ENCODE measurements around the gene SRBD1.

The SRBD1 gene

DNA sequence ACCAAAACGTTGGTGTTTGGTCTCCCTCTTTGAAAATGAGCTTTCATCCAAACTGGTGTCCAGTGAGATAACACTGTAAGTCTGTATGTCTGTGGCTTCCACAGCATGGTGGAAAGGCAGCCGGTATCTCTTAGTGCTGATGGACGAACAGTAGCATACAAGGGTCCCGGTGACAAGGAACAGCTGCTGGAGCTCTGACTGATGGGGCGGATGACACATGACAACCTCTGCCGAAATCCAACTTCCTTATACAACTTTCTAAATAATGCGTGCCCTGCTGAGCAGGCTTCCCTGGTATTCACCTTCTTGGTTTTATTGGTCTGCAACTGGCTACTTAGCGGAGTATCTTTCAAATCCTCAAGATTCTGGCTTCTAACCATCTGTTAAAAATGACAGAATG is 216.2 kb downstream of the SRBD1 start:
- no peak overlapping the region for H3K4me3 ChIP-seq (ENCODE audit: low read depth, low read length)
- DNase-seq (ENCODE audit: low read depth): no peak
- no peak for TF ChIP-seq CTCF (IDR thresholded peaks at IDR 0.05; ENCODE audit: insufficient read depth, low read depth, low read length, missing control alignments)

DNA sequence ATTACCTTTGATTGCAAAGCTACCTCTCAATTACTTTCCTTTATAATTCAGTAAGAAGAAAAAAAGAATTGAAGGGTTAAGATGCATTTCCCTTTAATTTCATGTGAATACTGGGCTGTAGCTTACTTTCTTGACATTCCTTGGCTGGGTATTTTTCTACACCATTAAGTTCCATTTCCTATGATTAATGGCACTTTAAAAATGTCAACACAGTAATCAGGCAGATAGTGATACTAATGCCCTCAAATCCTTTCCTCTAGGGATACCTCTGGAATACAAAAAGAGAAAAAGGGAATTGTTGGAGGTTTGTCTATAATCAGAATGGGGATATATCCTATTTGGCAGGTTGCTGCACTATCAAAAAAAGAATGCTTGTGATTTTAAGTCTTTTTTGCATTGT is 216.9 kb downstream of the SRBD1 start:
- no peak for TF ChIP-seq CTCF (IDR thresholded peaks at IDR 0.05; ENCODE audit: insufficient read depth, low read depth, low read length, missing control alignments)
- no peak for DNase-seq (ENCODE audit: low read depth)
- no peak overlapping the region for H3K4me3 ChIP-seq (ENCODE audit: low read depth, low read length)

DNA sequence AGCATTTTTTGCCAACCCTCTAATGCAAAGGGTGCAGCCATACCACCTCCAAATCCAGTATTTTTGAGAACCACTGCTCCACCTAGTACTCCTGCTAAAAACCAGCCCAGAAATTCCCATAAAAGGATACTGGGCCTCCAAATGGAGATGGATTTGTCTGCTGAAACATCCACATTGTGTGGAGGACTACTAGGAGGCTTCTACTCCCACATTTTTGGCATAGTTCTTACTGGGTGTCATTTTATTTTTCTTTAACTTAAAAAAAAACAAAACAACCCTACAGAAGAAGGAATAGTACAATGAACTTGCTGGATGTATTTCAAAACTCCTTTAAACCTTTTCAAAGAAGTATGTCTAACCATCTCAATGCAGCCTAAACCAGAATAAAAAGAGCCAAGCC is 219.2 kb downstream of the SRBD1 start:
- H3K4me3 ChIP-seq (ENCODE audit: low read depth, low read length): no peak overlapping the region
- DNase-seq (ENCODE audit: low read depth): no peak
- TF ChIP-seq CTCF (IDR thresholded peaks at IDR 0.05; ENCODE audit: insufficient read depth, low read depth, low read length, missing control alignments): no peak

- no peak for DNase-seq (ENCODE audit: low read depth)
- no peak for TF ChIP-seq CTCF (IDR thresholded peaks at IDR 0.05; ENCODE audit: insufficient read depth, low read depth, low read length, missing control alignments)
- no peak overlapping the region for H3K4me3 ChIP-seq (ENCODE audit: low read depth, low read length)
These were observed 220.2 kb downstream of the SRBD1 start for GRCh38 chr2:45390861-45391260.

- TF ChIP-seq CTCF (IDR thresholded peaks at IDR 0.05; ENCODE audit: insufficient read depth, low read depth, low read length, missing control alignments): no peak
- H3K4me3 ChIP-seq (ENCODE audit: low read depth, low read length): no peak overlapping the region
These were observed 220.6 kb downstream of the SRBD1 start for GRCh38 chr2:45390441-45390840.

DNA sequence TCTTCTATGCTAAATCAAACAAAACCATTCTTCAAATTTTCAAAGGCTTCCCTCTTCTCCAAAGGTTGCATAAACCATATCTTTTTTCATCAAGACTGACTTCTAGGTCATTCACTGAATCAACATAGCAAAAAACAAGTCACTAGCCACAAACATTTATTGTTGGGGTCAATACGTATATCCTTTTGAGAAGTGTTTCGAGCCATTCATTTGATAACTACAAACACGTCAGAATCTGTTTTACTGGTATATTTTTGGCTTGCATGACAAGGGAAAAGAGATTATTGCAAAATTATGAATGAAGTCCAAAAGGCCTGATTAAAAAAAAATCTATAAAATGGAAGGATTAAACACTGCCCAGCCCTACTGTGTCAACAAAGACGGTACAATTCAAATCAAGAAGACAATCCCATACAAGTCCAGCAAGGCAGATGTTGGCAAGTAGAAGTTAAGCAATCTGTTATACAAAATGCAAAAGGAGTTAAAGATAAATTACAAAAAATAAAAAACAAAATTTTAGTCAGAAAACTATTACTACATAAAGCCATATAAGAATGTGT is 222.4 kb downstream of the SRBD1 start:
- no peak overlapping the region for H3K4me3 ChIP-seq (ENCODE audit: low read depth, low read length)
- DNase-seq (ENCODE audit: low read depth): no peak
- no peak for TF ChIP-seq CTCF (IDR thresholded peaks at IDR 0.05; ENCODE audit: insufficient read depth, low read depth, low read length, missing control alignments)

More at GRCh38 chr2:45390441-45390840, 220.6 kb downstream of the SRBD1 start:
- no peak for DNase-seq (ENCODE audit: low read depth)

DNA sequence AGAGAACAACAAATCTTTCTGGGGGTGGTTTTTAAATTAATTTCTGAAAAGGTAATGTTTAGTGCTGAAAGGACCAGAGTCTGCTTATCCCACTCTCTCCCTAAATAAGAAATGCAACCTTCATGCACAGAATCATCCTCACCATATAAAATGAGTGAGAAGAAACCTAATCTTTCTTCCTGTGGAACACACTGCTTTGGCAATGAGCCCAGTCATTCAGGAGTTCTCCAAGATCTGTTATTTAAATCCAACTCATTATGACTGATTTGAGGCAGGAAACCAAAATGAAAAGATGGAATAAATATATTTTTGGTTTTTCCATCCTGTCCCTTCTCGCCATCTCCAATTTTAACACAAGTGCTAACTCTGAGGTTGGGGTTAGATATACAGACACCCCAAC is 228.3 kb downstream of the SRBD1 start:
- no peak overlapping the region for H3K4me3 ChIP-seq (ENCODE audit: low read depth, low read length)
- no peak for TF ChIP-seq CTCF (IDR thresholded peaks at IDR 0.05; ENCODE audit: insufficient read depth, low read depth, low read length, missing control alignments)
- no peak for DNase-seq (ENCODE audit: low read depth)

Data from GM12865 (cell line).